DOHH2 (cell line): ENCODE results near the gene SIMC1.

ENCODE experiments used
- H3F3A ChIP-seq: fragments of 200-600 bp; sonication (generic), shearing (Covaris generic); 2 replicates; pipeline ENCODE4 v1.6.0; 2016; ENCODE audit warnings: antibody characterized with exemption, mild to moderate bottlenecking; ENCODE audit not compliant: control insufficient read depth, insufficient read depth
- H3K27ac ChIP-seq: fragments of 200-600 bp; sonication (generic); 2 replicates; pipeline ENCODE4 v1.5.1; 2014; ENCODE audit warnings: low read depth, mild to moderate bottlenecking, low read length, moderate library complexity
- H3K27me3 ChIP-seq: fragments of 200-600 bp; sonication (generic); 2 replicates; pipeline ENCODE4 v1.6.1; 2014; ENCODE audit warnings: mild to moderate bottlenecking, low read length, mixed read lengths; ENCODE audit not compliant: control insufficient read depth
- H3K36me3 ChIP-seq: fragments of 200-600 bp; sonication (generic); 2 replicates; pipeline ENCODE4 v1.6.1; 2014; ENCODE audit warnings: mild to moderate bottlenecking, low read length, moderate library complexity, mixed read lengths; ENCODE audit not compliant: control insufficient read depth
- H3K4me1 ChIP-seq: fragments of 200-600 bp; sonication (generic); 2 replicates; pipeline ENCODE4 v1.6.1; 2014; ENCODE audit warnings: mild to moderate bottlenecking, low read length, mixed read lengths; ENCODE audit not compliant: control insufficient read depth
- H3K4me2 ChIP-seq: fragments of 200-600 bp; sonication (generic); 2 replicates; pipeline ENCODE4 v1.6.0; 2014; ENCODE audit warnings: mild to moderate bottlenecking, low read length, moderate library complexity
- H3K4me3 ChIP-seq: fragments of 200-600 bp; sonication (generic); 2 replicates; pipeline ENCODE4 v1.5.1; 2014; ENCODE audit warnings: mild to moderate bottlenecking, low read length, mixed read lengths
- H3K79me2 ChIP-seq: fragments of 200-600 bp; sonication (generic); 2 replicates; pipeline ENCODE4 v1.6.1; 2014; ENCODE audit warnings: mild to moderate bottlenecking, low read length, mixed read lengths; ENCODE audit not compliant: control insufficient read depth
- H3K9me2 ChIP-seq: fragments of 200-600 bp; sonication (generic); replicated peaks from 2 replicates; pipeline ENCODE4 v1.6.1; 2014; ENCODE audit warnings: mild to moderate bottlenecking, low read length, mixed read lengths; ENCODE audit not compliant: control insufficient read depth
- H3K9me3 ChIP-seq: fragments of 200-600 bp; sonication (generic); 2 replicates; pipeline ENCODE4 v1.6.1; 2014; ENCODE audit warnings: antibody characterized with exemption, low read length, mixed read lengths; ENCODE audit not compliant: control insufficient read depth, insufficient read depth
- H4K20me1 ChIP-seq: fragments of 200-600 bp; sonication (generic); 2 replicates; pipeline ENCODE4 v1.6.0; 2014; ENCODE audit warnings: low read depth, mild to moderate bottlenecking, antibody characterized with exemption, low read length, moderate library complexity; ENCODE audit not compliant: control insufficient read depth, insufficient read depth
- CTCF ChIP-seq: fragments of 200-600 bp; sonication (generic); IDR thresholded peaks from one replicate; pipeline ENCODE4 v1.5.1; 2014; ENCODE audit warnings: antibody characterized with exemption, mild to moderate bottlenecking, low read depth, low read length; ENCODE audit not compliant: poor library complexity, severe bottlenecking
- EZH2phosphoT487 ChIP-seq: fragments of 200-600 bp; sonication (generic); IDR thresholded peaks from 2 replicates; pipeline ENCODE4 v1.6.1; 2017; ENCODE audit warnings: borderline replicate concordance, mild to moderate bottlenecking, antibody characterized with exemption, low read length, moderate library complexity, mixed read lengths

SIMC1 gene

GRCh38 chr5:176394096-176394495 lies 155.9 kb downstream of the SIMC1 start:
- Histone ChIP-seq H3K79me2 (peaks cover 24% of the 10 kb centered on the region), H3K36me3 (peaks cover 29% of the 10 kb centered on the region)
- TF ChIP-seq CTCF (no peak), EZH2phosphoT487 (no peak)

GRCh38 chr5:176394881-176395675 lies 156.9 kb downstream of the SIMC1 start:
- Histone ChIP-seq H3K4me3 (no peak overlapping the region), H3K9me2 (no peaks in the 10 kb centered on the region), H3K27ac (no peak overlapping the region), H3K79me2 (peaks cover 14% of the 10 kb centered on the region), H3K36me3 (peaks cover 26% of the 10 kb centered on the region), H4K20me1 (no peaks in the 10 kb centered on the region), H3K4me1 (peaks cover 2% of the 10 kb centered on the region), H3F3A (no peaks in the 10 kb centered on the region), H3K4me2 (no peak overlapping the region), H3K9me3 (no peaks in the 10 kb centered on the region), H3K27me3 (no peaks in the 10 kb centered on the region)
- TF ChIP-seq CTCF (no peak), EZH2phosphoT487 (no peak)

More at GRCh38 chr5:176394096-176394495, 155.9 kb downstream of the SIMC1 start:
- no peaks in the 10 kb centered on the region for H3F3A ChIP-seq
- H3K27ac ChIP-seq, result no peak overlapping the region
- no peaks in the 10 kb centered on the region for H3K27me3 ChIP-seq
- H4K20me1 ChIP-seq, result no peaks in the 10 kb centered on the region
- peaks cover 7% of the 10 kb centered on the region for H3K4me1 ChIP-seq
- H3K4me3 ChIP-seq, result no peak overlapping the region
- H3K9me3 ChIP-seq, result no peaks in the 10 kb centered on the region
- H3K4me2 ChIP-seq, result no peak overlapping the region
- no peaks in the 10 kb centered on the region for H3K9me2 ChIP-seq
